HTERT RPE-1 (cell line): ENCODE measurements around the gene C1QTNF5.

Experiments
- in situ Hi-C: fragments of 300-500 bp; cut with MboI; formaldehyde crosslinking; loops from 4 replicates; pipeline ENCODE4 v1.14.3; 2020; ENCODE audit warnings: low sequenced_read_pairs

C1QTNF5 gene

DNA sequence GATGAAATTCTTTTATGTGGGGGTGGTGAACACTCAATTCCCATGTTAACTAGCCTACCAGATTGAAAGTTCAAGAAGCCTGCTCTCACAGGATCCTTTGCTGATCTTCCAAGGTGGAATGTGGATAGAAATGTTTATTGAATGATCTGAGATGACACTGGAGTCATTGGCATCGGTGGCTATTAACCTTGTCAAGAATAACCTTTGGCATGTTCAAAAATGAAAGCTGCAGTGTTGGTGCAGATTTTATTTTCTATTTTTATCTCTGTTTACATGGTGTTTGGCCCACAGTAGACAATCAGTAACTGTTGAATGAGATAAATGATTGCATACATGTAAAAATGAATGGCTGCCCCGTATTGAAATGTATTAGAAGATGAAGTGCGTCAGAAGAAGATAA, 42.7 kb downstream of the C1QTNF5 start:
- in situ Hi-C loops: no loop called here

DNA sequence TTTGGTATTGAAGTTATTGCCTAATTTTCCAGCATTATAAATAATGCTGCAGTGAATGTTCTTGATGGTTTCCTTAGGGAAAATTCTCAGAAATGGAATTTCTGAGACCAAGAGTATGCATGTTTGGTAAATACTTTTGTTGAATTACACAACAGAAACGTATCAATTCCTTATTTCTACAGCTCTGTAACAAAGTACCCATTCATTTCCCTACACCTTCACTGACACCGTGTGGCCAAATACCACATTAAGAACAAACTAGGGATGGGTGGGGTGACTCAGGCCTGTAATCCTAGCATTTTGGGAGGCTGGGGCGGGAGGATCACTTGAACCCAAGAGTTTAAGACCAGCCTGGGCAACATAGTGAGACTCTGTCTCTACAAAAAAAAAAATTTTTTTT, 45.5 kb downstream of the C1QTNF5 start:
- in situ Hi-C loops: no loop called here

DNA sequence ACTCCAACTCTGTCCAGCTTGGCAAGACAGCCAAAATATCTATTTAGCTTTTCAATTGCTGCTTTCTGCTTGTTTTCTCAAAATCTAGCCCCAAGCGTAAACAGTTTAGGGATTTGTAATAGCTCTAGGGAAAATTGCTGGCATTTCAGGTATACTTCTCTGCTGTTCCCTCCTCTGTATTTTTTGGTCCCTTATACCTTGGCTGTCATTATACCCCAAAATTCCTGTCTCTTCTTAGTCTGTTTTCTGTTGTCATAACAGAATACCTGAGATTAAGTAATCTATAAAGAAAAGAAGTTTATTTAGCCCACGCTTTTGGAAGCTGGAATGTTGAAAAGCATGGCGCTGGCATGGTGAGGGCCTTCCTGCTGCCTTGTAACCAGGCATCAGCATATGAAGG, 47.2 kb downstream of the C1QTNF5 start:
- in situ Hi-C loops: no loop called here

DNA sequence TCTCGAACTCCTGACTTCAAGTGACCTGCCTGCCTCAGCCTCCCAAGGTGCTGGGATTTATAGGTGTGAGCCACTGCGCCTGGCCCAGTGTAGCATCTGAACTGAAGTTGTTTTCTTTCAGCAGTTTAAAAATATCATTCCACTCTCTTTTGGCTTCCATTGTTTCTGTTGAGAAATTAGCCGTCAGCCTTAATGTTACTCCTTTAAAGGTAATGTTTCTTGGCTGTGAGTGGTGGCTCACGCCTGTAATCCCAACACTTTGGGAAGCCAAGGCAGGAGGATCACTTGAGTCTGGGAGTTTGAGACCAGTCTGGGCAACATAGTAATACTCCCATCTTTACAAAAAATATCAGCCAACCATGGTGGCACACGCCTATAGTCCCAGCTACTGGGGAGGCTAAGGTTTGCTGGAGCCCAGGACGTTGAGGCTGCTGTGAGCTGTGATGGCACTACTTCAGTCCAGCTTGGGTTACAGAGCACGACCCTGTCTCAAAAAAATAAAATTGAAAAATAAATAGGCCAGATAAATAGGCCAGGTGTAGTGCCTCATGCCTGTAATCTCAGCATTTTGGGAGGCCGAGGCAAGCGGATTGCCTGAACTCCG, 49.7 kb downstream of the C1QTNF5 start:
- in situ Hi-C loops: no loop called here
